OCI-LY1 (cell line): ENCODE measurements around the gene TOR3A.

Source experiments
- H2AFZ ChIP-seq: fragments of 200-600 bp; sonication (generic), shearing (Covaris generic); 2 replicates; pipeline ENCODE4 v1.6.0; 2014; ENCODE audit warnings: antibody characterized with exemption, mild to moderate bottlenecking, low read length
- H3F3A ChIP-seq: fragments of 200-600 bp; sonication (generic), shearing (Covaris generic); 2 replicates; pipeline ENCODE4 v1.6.0; 2014; ENCODE audit warnings: mild to moderate bottlenecking, antibody characterized with exemption, low read length, moderate library complexity; ENCODE audit not compliant: insufficient read depth
- H3K27ac ChIP-seq: fragments of 200-600 bp; sonication (generic); 2 replicates; pipeline ENCODE4 v1.5.1; 2014; ENCODE audit warnings: low read length, mixed run types, mild to moderate bottlenecking, low read depth; ENCODE audit not compliant: poor library complexity, severe bottlenecking
- H3K27me3 ChIP-seq: fragments of 200-600 bp; sonication (generic); 2 replicates; pipeline ENCODE4 v1.6.0; 2014; ENCODE audit warnings: antibody characterized with exemption, mild to moderate bottlenecking, low read length, moderate library complexity; ENCODE audit not compliant: insufficient read depth
- H3K36me3 ChIP-seq: fragments of 200-600 bp; sonication (generic); 2 replicates; pipeline ENCODE4 v1.6.1; 2014; ENCODE audit warnings: mild to moderate bottlenecking, antibody characterized with exemption, low read length, moderate library complexity, mixed read lengths; ENCODE audit not compliant: insufficient read depth
- H3K4me1 ChIP-seq: fragments of 200-600 bp; sonication (generic); 2 replicates; pipeline ENCODE4 v1.5.1; 2014; ENCODE audit warnings: mild to moderate bottlenecking, low read length, moderate library complexity; ENCODE audit not compliant: insufficient read depth, severe bottlenecking
- H3K4me2 ChIP-seq: fragments of 200-600 bp; sonication (generic), shearing (Covaris generic); 2 replicates; pipeline ENCODE4 v1.6.1; 2014; ENCODE audit warnings: low read length
- H3K4me3 ChIP-seq: fragments of 200-600 bp; sonication (generic); 2 replicates; pipeline ENCODE4 v1.5.1; 2014; ENCODE audit warnings: low read length, low read depth, mild to moderate bottlenecking, mixed read lengths; ENCODE audit not compliant: poor library complexity, severe bottlenecking
- H3K79me2 ChIP-seq: fragments of 200-600 bp; shearing (Covaris generic); 2 replicates; pipeline ENCODE4 v1.6.1; 2016; ENCODE audit warnings: mixed run types, low read length, mixed read lengths; ENCODE audit not compliant: insufficient read depth
- H3K9ac ChIP-seq: fragments of 200-600 bp; sonication (generic), shearing (Covaris generic); 2 replicates; pipeline ENCODE4 v1.6.1; 2014; ENCODE audit warnings: mild to moderate bottlenecking, low read length, mixed read lengths
- H3K9me2 ChIP-seq: fragments of 200-600 bp; sonication (generic), shearing (Covaris generic); 2 replicates; pipeline ENCODE4 v1.6.1; 2014; ENCODE audit warnings: low read depth, mild to moderate bottlenecking, low read length, mixed read lengths
- H3K9me3 ChIP-seq: fragments of 200-600 bp; shearing (Covaris generic); 2 replicates; pipeline ENCODE4 v1.6.1; 2014; ENCODE audit warnings: low read length, mixed read lengths
- H4K20me1 ChIP-seq: fragments of 200-600 bp; sonication (generic), shearing (Covaris generic); 2 replicates; pipeline ENCODE4 v1.6.0; 2016; ENCODE audit warnings: mild to moderate bottlenecking, low read length; ENCODE audit not compliant: insufficient read depth
- CTCF ChIP-seq: fragments of 200-600 bp; sonication (generic), shearing (Covaris generic); IDR thresholded peaks from 2 replicates; pipeline ENCODE4 v1.5.1; 2017; ENCODE audit warnings: mild to moderate bottlenecking, antibody characterized with exemption, low read length, moderate library complexity, mixed read lengths
- EZH2 ChIP-seq: fragments of 200-600 bp; sonication (generic), shearing (Covaris generic); IDR thresholded peaks from 2 replicates; pipeline ENCODE4 v1.8.0; 2017; ENCODE audit warnings: borderline replicate concordance, mixed run types, mild to moderate bottlenecking, antibody characterized with exemption, low read length, moderate library complexity, mixed read lengths

TOR3A gene

DNA sequence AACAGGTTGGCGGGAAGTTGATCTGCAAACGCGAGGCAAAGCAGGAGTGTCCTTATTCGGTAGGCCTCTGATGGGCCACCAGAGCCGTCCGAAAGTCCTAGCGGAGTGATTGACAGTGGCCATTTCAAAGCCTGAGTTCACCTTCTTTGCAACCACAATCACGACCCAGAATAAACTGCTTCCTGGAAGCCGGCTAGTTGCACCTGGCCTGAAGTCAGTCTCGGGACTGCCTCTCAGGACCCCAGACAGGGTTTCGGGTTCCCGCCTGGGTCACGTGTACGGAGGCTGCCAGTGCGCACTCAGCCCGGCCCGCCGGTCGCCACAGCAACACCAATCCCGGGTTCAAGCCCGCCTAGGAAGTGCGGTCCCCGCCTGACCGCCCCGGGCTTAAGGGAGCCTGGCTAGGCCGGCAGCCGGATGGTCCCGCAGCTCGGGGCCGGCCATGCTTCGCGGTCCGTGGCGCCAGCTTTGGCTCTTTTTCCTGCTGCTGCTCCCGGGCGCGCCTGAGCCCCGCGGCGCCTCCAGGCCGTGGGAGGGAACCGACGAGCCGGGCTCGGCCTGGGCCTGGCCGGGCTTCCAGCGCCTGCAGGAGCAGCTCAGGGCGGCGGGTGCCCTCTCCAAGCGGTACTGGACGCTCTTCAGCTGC, at the start of gene TOR3A:
Gene TOR3A, plus strand, starts transcription at position 384 of the 646 bp plus-strand sequence. Its CDS starts 59 bp downstream, at position 443.
- peaks cover 25% of the 10 kb centered on the region for H3K36me3 ChIP-seq

DNA sequence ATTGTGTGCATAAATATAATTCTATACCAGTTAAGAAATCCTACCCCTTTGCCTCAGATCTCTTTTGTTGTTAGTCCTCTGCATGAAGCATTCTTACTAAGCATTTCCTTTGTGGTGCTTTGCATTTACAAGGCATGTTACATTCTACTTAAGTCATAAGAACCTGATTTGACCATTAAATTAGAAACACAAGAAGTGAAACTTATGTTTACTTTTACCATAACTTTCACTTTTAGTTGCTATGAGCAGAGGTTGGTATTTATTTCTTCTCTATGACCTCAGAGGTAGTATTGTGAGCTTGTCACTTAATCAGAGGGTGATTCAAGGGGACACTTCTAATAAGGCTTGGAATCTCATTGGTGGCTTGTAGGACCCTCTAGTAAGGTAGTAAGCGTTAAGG, 47.1 kb upstream of the TOR3A start:
- Histone ChIP-seq H3K9me2 (no peaks in the 10 kb centered on the region), H4K20me1 (no peaks in the 10 kb centered on the region), H3F3A (no peaks in the 10 kb centered on the region), H3K4me3 (no peak overlapping the region), H3K4me1 (peaks cover 14% of the 10 kb centered on the region), H3K79me2 (no peaks in the 10 kb centered on the region), H3K9ac (no peak overlapping the region), H3K4me2 (no peak overlapping the region), H3K9me3 (no peaks in the 10 kb centered on the region), H3K36me3 (no peaks in the 10 kb centered on the region), H3K27me3 (no peaks in the 10 kb centered on the region), H2AFZ (no peak overlapping the region), H3K27ac (no peak overlapping the region)
- TF ChIP-seq CTCF (no peak), EZH2 (no peak)

More for the DNA sequence above, at the start of gene TOR3A:
- Histone ChIP-seq H2AFZ (peak within 1 kb of the TSS; percentile 38; the same call in 1 of the 2 replicates), H3K9ac (peak within 1 kb of the TSS; percentile 85), H3K27ac (peak within 1 kb of the TSS; percentile 94), H3K4me1 (peaks cover 31% of the 10 kb centered on the region), H3K4me3 (peak within 1 kb of the TSS; percentile 79), H3K27me3 (no peaks in the 10 kb centered on the region), H4K20me1 (no peaks in the 10 kb centered on the region), H3K79me2 (peaks cover 9% of the 10 kb centered on the region; the same call in 1 of the 2 replicates), H3K4me2 (peak within 1 kb of the TSS; percentile 91), H3F3A (0 out of 2 replicates have a peak, but pooled peaks cover 2% of the 10 kb centered on the region), H3K9me3 (no peaks in the 10 kb centered on the region), H3K9me2 (no peaks in the 10 kb centered on the region)
- TF ChIP-seq CTCF: no peak
- TF ChIP-seq EZH2: no peak

DNA sequence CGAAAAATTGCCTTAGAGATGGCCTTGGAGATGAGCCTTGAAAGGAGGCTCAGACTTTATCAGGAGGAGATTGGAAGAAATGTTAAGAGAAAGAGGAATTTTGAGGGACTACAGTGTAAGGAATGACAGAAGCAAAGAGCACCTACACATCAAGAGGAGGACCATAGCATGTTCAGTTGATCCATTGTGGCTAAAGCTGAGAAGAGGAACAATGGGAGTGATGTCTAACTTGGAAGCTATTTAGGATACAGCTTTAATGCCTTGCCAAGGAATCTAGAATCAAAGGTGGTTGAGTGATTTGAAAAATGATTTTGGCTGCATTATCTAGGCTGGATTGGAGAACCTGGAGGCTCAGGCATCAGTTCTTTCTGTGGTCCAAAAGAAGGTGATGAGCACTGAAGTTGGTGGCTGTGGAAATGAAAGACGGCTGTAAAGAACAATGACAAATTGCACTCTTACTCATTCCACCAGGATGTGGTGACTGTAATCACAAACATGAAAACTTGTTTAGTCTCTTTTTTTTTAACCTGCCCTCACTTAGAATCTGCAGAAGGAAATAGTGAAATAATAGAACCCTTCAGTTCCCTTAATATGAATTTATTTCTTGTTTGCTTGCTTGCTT, 44.9 kb upstream of the TOR3A start:
- TF ChIP-seq CTCF (no peak), EZH2 (no peak)
- Histone ChIP-seq H2AFZ (no peak overlapping the region), H3K9ac (no peak overlapping the region), H3K27me3 (no peaks in the 10 kb centered on the region), H3K4me1 (peaks cover 4% of the 10 kb centered on the region), H4K20me1 (no peaks in the 10 kb centered on the region), H3K9me2 (no peaks in the 10 kb centered on the region), H3K4me3 (no peak overlapping the region), H3K4me2 (no peak overlapping the region), H3F3A (no peaks in the 10 kb centered on the region), H3K9me3 (0 out of 2 replicates have a peak, but pooled peaks cover under 1% of the 10 kb centered on the region), H3K79me2 (no peaks in the 10 kb centered on the region), H3K27ac (no peak overlapping the region), H3K36me3 (no peaks in the 10 kb centered on the region)
